K562 (cell line): ENCODE measurements around the gene SSU72. TPM values are rescaled to one million over a fixed set of nuclear protein-coding genes. Genes with fewer than 3 reads are reported as not detected.

Source experiments
- BCL6 ChIP-seq: fragments of 250-450 bp; sonication (Bioruptor Pico); IDR thresholded peaks from 2 replicates; pipeline ENCODE4 v1.4.0; 2020
- CBX2 ChIP-seq: fragments of 200-600 bp; sonication (generic); IDR thresholded peaks from one replicate; pipeline ENCODE4 v1.6.1; 2012; ENCODE audit warnings: mild to moderate bottlenecking, low read length, inconsistent platforms; ENCODE audit not compliant: insufficient read depth, poor library complexity, severe bottlenecking
- ELF4 ChIP-seq: fragments of 450-650 bp; formaldehyde crosslinking; IDR thresholded peaks from 2 replicates; pipeline ENCODE4 v1.4.0; 2022; ENCODE audit warnings: missing genetic modification characterization
- HIVEP1 ChIP-seq: fragments of 250-450 bp; sonication (Bioruptor Pico); IDR thresholded peaks from 2 replicates; pipeline ENCODE4 v1.4.0; 2020; ENCODE audit warnings: mild to moderate bottlenecking
- IRF2 ChIP-seq: sonication (generic); formaldehyde crosslinking; IDR thresholded peaks from 2 replicates; pipeline ENCODE4 v1.8.1; 2022; ENCODE audit warnings: mild to moderate bottlenecking, missing genetic modification reagents
- KLF13 ChIP-seq: fragments of 450-650 bp; IDR thresholded peaks from 2 replicates; pipeline ENCODE4 v1.6.1; 2016; ENCODE audit warnings: missing genetic modification characterization, low read depth, mild to moderate bottlenecking, missing compliant biosample characterization, moderate library complexity, borderline replicate concordance
- KLF6 ChIP-seq: fragments of 250-450 bp; sonication (Bioruptor Pico); IDR thresholded peaks from 2 replicates; pipeline ENCODE4 v1.4.0; 2020; ENCODE audit warnings: mild to moderate bottlenecking, moderate library complexity, borderline replicate concordance
- NR4A1 ChIP-seq, 2 experiments: fragments of 250-450 bp in 1 of 2; fragments of 450-650 bp in 1 of 2; sonication (Bioruptor Pico) in 1 of 2; IDR thresholded peaks; 2 replicates each; pipeline versions ENCODE4 v1.4.0 to v1.6.1; 2016 to 2020; ENCODE audit warnings: mild to moderate bottlenecking in 2 of 2, missing compliant biosample characterization in 1 of 2, missing genetic modification characterization in 1 of 2, moderate library complexity in 1 of 2
- RFX7 ChIP-seq: fragments of 250-450 bp; sonication (Bioruptor Pico); IDR thresholded peaks from 2 replicates; pipeline ENCODE4 v1.5.1; 2021; ENCODE audit warnings: mild to moderate bottlenecking
- TOE1 ChIP-seq, 2 experiments: fragments of 450-650 bp in 1 of 2; sonication (generic) in 1 of 2; formaldehyde crosslinking in 1 of 2; IDR thresholded peaks; 2 replicates each; pipeline versions ENCODE4 v1.7.1 to v1.8.0; 2016 to 2022; ENCODE audit warnings: borderline replicate concordance in 2 of 2, mild to moderate bottlenecking in 2 of 2, antibody characterized with exemption in 1 of 2, inconsistent platforms in 1 of 2, low read depth in 1 of 2, missing genetic modification reagents in 1 of 2, moderate library complexity in 1 of 2
- ZBTB1 ChIP-seq: sonication (generic); formaldehyde crosslinking; IDR thresholded peaks from 2 replicates; pipeline ENCODE4 v1.8.1; 2023; ENCODE audit warnings: missing genetic modification reagents, low read depth, mild to moderate bottlenecking, borderline replicate concordance
- ZBTB7A ChIP-seq: IDR thresholded peaks from 2 replicates; pipeline ENCODE4 v1.6.1; 2011; ENCODE audit warnings: low read depth, mild to moderate bottlenecking, low read length, moderate library complexity, borderline replicate concordance; ENCODE audit not compliant: control insufficient read depth
- ZFP30 ChIP-seq: fragments of 250-450 bp; sonication (Bioruptor Pico); IDR thresholded peaks from 2 replicates; pipeline ENCODE4 v1.8.0; 2022; ENCODE audit warnings: moderate library complexity, mild to moderate bottlenecking, inconsistent platforms, borderline replicate concordance
- ZNF3 ChIP-seq: fragments of 250-450 bp; sonication (Bioruptor Pico); IDR thresholded peaks from 2 replicates; pipeline ENCODE4 v1.5.0; 2021; ENCODE audit warnings: mild to moderate bottlenecking, moderate library complexity
- polyA plus RNA-seq, 8 experiments: library from polyadenylated mRNA; depleted of rRNA in 4 of 8; stranded (reverse) in 5 of 8; unstranded in 3 of 8; fragments of >200 nt; fragmentation: Nextera tagmentation in 2 of 8; fragmentation: Illumina TruSeq in 1 of 8; extraction: Ambion mirVana in 2 of 8; extraction: Trizol in 1 of 8; gene quantifications; 2 replicates each; pipeline versions ENCODE4 v1.2.1 to v1.2.3, GENCODE V29; 2011 to 2014; ENCODE audit warnings: inconsistent platforms in 1 of 8, missing spikeins in 1 of 8
- total RNA-seq, 7 experiments: library from RNA; depleted of rRNA in 6 of 7; stranded (reverse); fragments of >200 nt in 6 of 7; fragmentation: Illumina TruSeq in 2 of 7; extraction: Trizol in 2 of 7; gene quantifications; 2 replicates each; pipeline versions ENCODE4 v1.2.1 to v1.2.3, GENCODE V29; 2011 to 2021; ENCODE audit warnings: low replicate concordance in 1 of 7
- TF ChIP-seq, protein P1 (sequence below): fragments of 250-450 bp; sonication (Bioruptor Pico); IDR thresholded peaks from 2 replicates; pipeline ENCODE4 v1.5.0; 2021
- TF ChIP-seq, protein P2 (sequence below), 2 experiments: fragments of 450-650 bp; IDR thresholded peaks; 2 replicates each; pipeline ENCODE4 v1.6.1; 2016
- TF ChIP-seq, protein P3 (sequence below): sonication (generic); formaldehyde crosslinking; IDR thresholded peaks from 2 replicates; pipeline ENCODE4 v1.8.0; 2022; ENCODE audit warnings: mild to moderate bottlenecking, missing genetic modification reagents, borderline replicate concordance
- TF ChIP-seq, protein P4 (sequence below): fragments of 450-650 bp; formaldehyde crosslinking; IDR thresholded peaks from 2 replicates; pipeline ENCODE4 v1.4.0; 2022; ENCODE audit warnings: missing genetic modification characterization

The SSU72 gene
- total and polyA plus RNA-seq, 9 of the 15 experiments (the other 6 are each of a cell fraction or from before 2014, with no cell fraction given), result 70.8 to 201 (median 94.6) TPM

DNA sequence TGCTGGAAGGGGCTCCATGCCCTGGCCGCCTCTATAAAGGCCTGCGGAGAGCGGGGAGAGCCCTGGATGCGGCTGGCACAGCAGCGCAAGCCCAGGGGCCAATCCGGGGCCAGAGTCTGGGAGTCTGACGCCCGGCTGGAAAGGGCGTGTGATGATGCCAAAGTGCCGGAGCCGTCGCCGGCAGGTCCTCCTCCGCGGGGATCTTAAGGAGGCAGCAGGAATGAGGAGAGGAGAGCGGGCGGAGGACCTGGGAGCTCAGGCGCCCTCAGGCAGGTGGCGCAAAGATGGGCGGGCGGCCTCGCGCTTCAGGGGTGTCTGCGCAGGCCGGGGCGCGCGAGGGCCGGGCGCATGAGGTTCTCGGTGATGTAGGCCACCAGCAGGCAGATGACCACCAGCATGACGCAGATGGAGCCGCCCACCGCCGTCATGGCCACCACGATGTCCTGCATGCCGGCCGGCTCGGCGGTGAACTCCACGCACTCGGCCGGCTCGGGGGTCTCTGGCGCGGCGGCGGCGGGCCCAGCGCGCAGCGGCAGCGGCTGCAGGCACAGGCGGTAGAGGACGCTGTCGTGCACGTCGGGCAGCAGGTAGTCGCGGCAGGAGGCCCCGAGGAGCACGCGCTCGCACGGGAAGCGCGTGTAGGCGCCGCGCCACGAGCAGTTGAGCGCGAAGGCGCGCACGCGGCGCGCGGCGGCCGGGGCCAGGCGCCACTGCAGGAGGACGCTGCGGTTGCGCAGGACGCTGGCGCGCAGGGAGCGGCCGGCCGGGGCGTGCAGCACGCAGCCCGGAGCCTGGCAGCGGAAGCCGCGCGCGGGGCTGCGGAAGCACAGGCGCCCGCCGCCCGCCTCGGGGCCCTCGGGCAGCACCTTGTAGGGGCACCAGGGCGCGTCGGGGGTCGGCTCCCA is 24.6 kb upstream of the SSU72 start (continued):
- TF ChIP-seq, protein P1, sequence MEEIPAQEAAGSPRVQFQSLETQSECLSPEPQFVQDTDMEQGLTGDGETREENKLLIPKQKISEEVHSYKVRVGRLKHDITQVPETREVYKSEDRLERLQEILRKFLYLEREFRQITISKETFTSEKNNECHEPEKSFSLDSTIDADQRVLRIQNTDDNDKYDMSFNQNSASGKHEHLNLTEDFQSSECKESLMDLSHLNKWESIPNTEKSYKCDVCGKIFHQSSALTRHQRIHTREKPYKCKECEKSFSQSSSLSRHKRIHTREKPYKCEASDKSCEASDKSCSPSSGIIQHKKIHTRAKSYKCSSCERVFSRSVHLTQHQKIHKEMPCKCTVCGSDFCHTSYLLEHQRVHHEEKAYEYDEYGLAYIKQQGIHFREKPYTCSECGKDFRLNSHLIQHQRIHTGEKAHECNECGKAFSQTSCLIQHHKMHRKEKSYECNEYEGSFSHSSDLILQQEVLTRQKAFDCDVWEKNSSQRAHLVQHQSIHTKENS (CRISPR knock-in tag), result no peak
- TF ChIP-seq TOE1 (IDR thresholded peaks at IDR 0.05; ENCODE audit: borderline replicate concordance) (no peak), TOE1 (CRISPR knock-in tag; IDR thresholded peaks at IDR 0.05; ENCODE audit: borderline replicate concordance, low read depth) (no peak), NR4A1 (CRISPR knock-in tag; IDR thresholded peaks at IDR 0.05) (no peak), NR4A1 (tag; IDR thresholded peaks at IDR 0.05) (peak; percentile 62; the same call in 1 of the 2 replicates), ZBTB1 (CRISPR knock-in tag) (peak; percentile 60), CBX2 (no peak), KLF6 (no peak), IRF2 (CRISPR knock-in tag) (0 out of 2 replicates have a peak, but pooled peaks have one; percentile 72), ZBTB7A (peak; percentile 65; the same call in 1 of the 2 replicates), HIVEP1 (CRISPR knock-in tag) (no peak), ZNF3 (CRISPR knock-in tag) (no peak), KLF13 (no peak), ZFP30 (no peak), ELF4 (CRISPR knock-in tag) (no peak), RFX7 (CRISPR knock-in tag) (no peak), BCL6 (CRISPR knock-in tag) (no peak)
- TF ChIP-seq, protein P2, sequence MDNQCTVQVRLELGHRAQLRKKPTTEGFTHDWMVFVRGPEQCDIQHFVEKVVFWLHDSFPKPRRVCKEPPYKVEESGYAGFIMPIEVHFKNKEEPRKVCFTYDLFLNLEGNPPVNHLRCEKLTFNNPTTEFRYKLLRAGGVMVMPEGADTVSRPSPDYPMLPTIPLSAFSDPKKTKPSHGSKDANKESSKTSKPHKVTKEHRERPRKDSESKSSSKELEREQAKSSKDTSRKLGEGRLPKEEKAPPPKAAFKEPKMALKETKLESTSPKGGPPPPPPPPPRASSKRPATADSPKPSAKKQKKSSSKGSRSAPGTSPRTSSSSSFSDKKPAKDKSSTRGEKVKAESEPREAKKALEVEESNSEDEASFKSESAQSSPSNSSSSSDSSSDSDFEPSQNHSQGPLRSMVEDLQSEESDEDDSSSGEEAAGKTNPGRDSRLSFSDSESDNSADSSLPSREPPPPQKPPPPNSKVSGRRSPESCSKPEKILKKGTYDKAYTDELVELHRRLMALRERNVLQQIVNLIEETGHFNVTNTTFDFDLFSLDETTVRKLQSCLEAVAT (IDR thresholded peaks at IDR 0.05), result no peak
- TF ChIP-seq, protein P3, sequence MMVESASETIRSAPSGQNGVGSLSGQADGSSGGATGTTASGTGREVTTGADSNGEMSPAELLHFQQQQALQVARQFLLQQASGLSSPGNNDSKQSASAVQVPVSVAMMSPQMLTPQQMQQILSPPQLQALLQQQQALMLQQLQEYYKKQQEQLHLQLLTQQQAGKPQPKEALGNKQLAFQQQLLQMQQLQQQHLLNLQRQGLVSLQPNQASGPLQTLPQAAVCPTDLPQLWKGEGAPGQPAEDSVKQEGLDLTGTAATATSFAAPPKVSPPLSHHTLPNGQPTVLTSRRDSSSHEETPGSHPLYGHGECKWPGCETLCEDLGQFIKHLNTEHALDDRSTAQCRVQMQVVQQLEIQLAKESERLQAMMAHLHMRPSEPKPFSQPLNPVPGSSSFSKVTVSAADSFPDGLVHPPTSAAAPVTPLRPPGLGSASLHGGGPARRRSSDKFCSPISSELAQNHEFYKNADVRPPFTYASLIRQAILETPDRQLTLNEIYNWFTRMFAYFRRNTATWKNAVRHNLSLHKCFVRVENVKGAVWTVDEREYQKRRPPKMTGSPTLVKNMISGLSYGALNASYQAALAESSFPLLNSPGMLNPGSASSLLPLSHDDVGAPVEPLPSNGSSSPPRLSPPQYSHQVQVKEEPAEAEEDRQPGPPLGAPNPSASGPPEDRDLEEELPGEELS (CRISPR knock-in tag), result no peak; the same call in 1 of the 2 replicates
- TF ChIP-seq, protein P4, sequence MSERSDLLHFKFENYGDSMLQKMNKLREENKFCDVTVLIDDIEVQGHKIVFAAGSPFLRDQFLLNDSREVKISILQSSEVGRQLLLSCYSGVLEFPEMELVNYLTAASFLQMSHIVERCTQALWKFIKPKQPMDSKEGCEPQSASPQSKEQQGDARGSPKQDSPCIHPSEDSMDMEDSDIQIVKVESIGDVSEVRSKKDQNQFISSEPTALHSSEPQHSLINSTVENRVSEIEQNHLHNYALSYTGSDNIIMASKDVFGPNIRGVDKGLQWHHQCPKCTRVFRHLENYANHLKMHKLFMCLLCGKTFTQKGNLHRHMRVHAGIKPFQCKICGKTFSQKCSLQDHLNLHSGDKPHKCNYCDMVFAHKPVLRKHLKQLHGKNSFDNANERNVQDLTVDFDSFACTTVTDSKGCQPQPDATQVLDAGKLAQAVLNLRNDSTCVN (CRISPR knock-in tag), result no peak
